MM.1S (cell line): Measurements from ENCODE around the gene ZNF212.

Source experiments
- EZH2 ChIP-seq: fragments of 300-600 bp; sonication (generic); optimal IDR thresholded peaks from 2 replicates; pipeline ENCODE3; 2017; ENCODE audit warnings: low read depth, mild to moderate bottlenecking, antibody characterized with exemption, low read length, mixed read lengths
- EZH2phosphoT487 ChIP-seq: fragments of 300-600 bp; sonication (generic); IDR thresholded peaks from 2 replicates; pipeline ENCODE4 v1.6.1; 2018; ENCODE audit warnings: antibody characterized with exemption, low read length
- TF ChIP-seq, protein P1 (sequence below): fragments of 300-600 bp; sonication (generic); IDR thresholded peaks from 2 replicates; pipeline ENCODE4 v1.5.1; 2016; ENCODE audit warnings: antibody characterized with exemption, low read length, mixed read lengths

DNA sequence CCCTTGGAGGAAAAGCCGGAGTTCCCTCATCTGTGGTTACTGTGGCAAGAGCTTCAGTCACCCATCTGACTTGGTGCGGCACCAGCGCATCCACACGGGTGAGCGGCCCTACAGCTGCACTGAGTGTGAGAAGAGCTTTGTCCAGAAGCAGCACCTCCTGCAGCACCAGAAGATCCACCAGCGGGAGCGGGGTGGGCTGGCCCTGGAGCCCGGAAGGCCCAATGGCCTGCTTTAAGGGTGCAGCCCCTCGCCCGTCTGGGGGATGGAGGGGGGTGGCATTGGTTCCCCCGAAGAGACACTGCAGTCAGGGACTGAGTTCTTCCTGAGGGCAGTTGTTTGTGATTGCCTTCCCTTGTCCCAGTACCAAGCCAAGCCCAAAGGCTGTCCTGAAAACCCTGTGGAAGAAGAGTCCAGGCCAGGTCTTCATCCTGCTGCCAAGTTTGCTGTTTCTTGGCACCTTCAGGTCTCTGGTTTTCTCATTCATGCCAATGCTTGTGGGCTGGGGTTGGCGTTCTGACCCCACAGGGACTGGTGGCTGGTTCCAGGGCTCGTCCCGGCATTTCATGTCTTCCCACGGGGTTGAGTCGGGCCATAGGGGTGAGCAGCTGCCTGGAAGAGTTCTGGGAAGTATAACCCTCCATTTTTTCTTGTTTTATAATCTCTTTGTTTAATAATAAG lies 14.9 kb downstream of the ZNF212 start:
- TF ChIP-seq, protein P1, sequence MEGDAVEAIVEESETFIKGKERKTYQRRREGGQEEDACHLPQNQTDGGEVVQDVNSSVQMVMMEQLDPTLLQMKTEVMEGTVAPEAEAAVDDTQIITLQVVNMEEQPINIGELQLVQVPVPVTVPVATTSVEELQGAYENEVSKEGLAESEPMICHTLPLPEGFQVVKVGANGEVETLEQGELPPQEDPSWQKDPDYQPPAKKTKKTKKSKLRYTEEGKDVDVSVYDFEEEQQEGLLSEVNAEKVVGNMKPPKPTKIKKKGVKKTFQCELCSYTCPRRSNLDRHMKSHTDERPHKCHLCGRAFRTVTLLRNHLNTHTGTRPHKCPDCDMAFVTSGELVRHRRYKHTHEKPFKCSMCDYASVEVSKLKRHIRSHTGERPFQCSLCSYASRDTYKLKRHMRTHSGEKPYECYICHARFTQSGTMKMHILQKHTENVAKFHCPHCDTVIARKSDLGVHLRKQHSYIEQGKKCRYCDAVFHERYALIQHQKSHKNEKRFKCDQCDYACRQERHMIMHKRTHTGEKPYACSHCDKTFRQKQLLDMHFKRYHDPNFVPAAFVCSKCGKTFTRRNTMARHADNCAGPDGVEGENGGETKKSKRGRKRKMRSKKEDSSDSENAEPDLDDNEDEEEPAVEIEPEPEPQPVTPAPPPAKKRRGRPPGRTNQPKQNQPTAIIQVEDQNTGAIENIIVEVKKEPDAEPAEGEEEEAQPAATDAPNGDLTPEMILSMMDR = no peak
- TF ChIP-seq EZH2 (no peak), EZH2phosphoT487 (no peak)
